Measurements from ENCODE around the gene SLC5A1.

- TF ChIP-seq CEBPB (IDR thresholded peaks at IDR 0.05) (no peak), NFIC (IDR thresholded peaks at IDR 0.05) (no peak), ZBTB7A (IDR thresholded peaks at IDR 0.05; ENCODE audit: low read depth) (no peak), EP300 (IDR thresholded peaks at IDR 0.05; ENCODE audit: borderline replicate concordance) (no peak)
These were observed 10.1 kb downstream of the SLC5A1 start for GRCh38 chr22:32052936-32053791.

Measured in Ishikawa (cell line).